ENCODE results near the gene SLBP.

DNA sequence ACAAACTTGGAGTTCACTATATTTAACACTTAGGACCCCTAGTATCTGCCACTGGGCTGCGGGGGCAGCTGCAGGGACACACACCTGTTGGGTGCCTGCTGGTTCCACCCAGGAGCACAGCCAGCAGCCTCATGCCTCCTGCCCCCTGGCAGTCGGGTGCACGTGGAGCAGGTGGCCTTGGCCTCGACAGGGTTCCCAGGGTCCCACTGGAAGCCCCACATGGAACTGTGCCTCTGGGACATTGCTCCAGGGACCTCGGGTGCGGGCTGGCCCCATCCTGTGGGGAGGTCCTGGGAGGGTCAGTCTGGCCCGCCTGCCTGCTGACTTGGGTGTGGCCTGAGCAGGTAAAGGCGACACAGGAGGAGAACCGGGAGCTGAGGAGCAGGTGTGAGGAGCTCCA lies 27.2 kb upstream of the SLBP start:
- no peak for TF ChIP-seq TARDBP (IDR thresholded peaks at IDR 0.05)
- no peak for TF ChIP-seq SUZ12 (IDR thresholded peaks at IDR 0.05)
